OCI-LY7 (cell line): ENCODE measurements around the gene SIGLEC12. TPM values are rescaled to one million over a fixed set of nuclear protein-coding genes. Genes with fewer than 3 reads are reported as not detected.

ENCODE experiments used
- BruUV-seq: library from RNA; stranded (reverse); fragments of 400-500 nt; replicated peaks from 2 replicates; lab custom pipeline; 2021; lab: Mats Ljungman, UMichigan
- CTCF ChIA-PET: fragments of 300-600 bp; sonication (Branson Sonifier 250); formaldehyde crosslinking; loops from one replicate; lab custom pipeline; 2022; ENCODE audit warnings: antibody characterized with exemption; ENCODE audit not compliant: unreplicated experiment; lab: Charles Lee
- POLR2A ChIA-PET: fragments of 300-600 bp; sonication (Branson Sonifier 250); formaldehyde crosslinking; loops from one replicate; lab custom pipeline; 2022; ENCODE audit warnings: antibody characterized with exemption; lab: Charles Lee
- DNase-seq: peaks from one replicate; pipeline ENCODE4 v3.0.0-alpha.2; 2015; ENCODE audit warnings: low spot score
- H2AFZ ChIP-seq: fragments of 200-600 bp; sonication (generic), shearing (Covaris generic); 2 replicates; pipeline ENCODE4 v1.6.1; 2014; ENCODE audit warnings: mild to moderate bottlenecking, antibody characterized with exemption, low read length, moderate library complexity
- H3K27ac ChIP-seq: fragments of 200-600 bp; sonication (generic); 2 replicates; pipeline ENCODE4 v1.5.1; 2014; ENCODE audit warnings: mixed run types, low read depth, mild to moderate bottlenecking, moderate library complexity, low read length, inconsistent platforms; ENCODE audit not compliant: poor library complexity, severe bottlenecking
- H3K36me3 ChIP-seq: fragments of 200-600 bp; sonication (generic); 2 replicates; pipeline ENCODE4 v1.6.1; 2014; ENCODE audit warnings: mild to moderate bottlenecking, antibody characterized with exemption, low read length, moderate library complexity, mixed read lengths; ENCODE audit not compliant: insufficient read depth
- H3K4me1 ChIP-seq: fragments of 200-600 bp; sonication (generic); 2 replicates; pipeline ENCODE4 v1.5.1; 2014; ENCODE audit warnings: mild to moderate bottlenecking, low read length; ENCODE audit not compliant: insufficient read depth, poor library complexity, severe bottlenecking
- H3K4me2 ChIP-seq: fragments of 200-600 bp; sonication (generic); 2 replicates; pipeline ENCODE4 v1.6.1; 2014; ENCODE audit warnings: mild to moderate bottlenecking, low read length
- H3K4me3 ChIP-seq: fragments of 200-600 bp; sonication (generic); 2 replicates; pipeline ENCODE4 v1.5.1; 2014; ENCODE audit warnings: mild to moderate bottlenecking, low read depth, low read length; ENCODE audit not compliant: poor library complexity, severe bottlenecking
- H3K79me2 ChIP-seq: fragments of 200-600 bp; sonication (generic); 2 replicates; pipeline ENCODE4 v1.6.1; 2016; ENCODE audit warnings: low read depth, mild to moderate bottlenecking, low read length, moderate library complexity, mixed read lengths; ENCODE audit not compliant: insufficient read depth
- H3K9me2 ChIP-seq: fragments of 200-600 bp; sonication (generic); 2 replicates; pipeline ENCODE4 v1.6.1; 2016; ENCODE audit warnings: mild to moderate bottlenecking, low read length, mixed read lengths; ENCODE audit not compliant: insufficient read depth
- H3K9me3 ChIP-seq: fragments of 200-600 bp; sonication (generic); 2 replicates; pipeline ENCODE4 v1.6.1; 2014; ENCODE audit warnings: mild to moderate bottlenecking, mixed run types, low read length, mixed read lengths
- H4K20me1 ChIP-seq: fragments of 200-600 bp; sonication (generic); 2 replicates; pipeline ENCODE4 v1.6.1; 2014; ENCODE audit warnings: mild to moderate bottlenecking, antibody characterized with exemption, low read length, moderate library complexity, mixed read lengths; ENCODE audit not compliant: insufficient read depth
- EZH2phosphoT487 ChIP-seq: fragments of 200-600 bp; sonication (generic); IDR thresholded peaks from 2 replicates; pipeline ENCODE4 v1.6.1; 2018; ENCODE audit warnings: low read depth, borderline replicate concordance, mild to moderate bottlenecking, mixed run types, antibody characterized with exemption, low read length, moderate library complexity, mixed read lengths
- intact Hi-C: fragments of 100-400 bp; cut with micrococcal nuclease; formaldehyde crosslinking; loops from one replicate; pipeline ENCODE4 v1.10.0; 2022; ENCODE audit not compliant: unreplicated experiment
- total RNA-seq, 2 experiments: library from RNA; depleted of rRNA in 1 of 2; stranded (reverse); fragments of >200 nt in 1 of 2; shearing (Covaris generic) in 1 of 2; gene quantifications; 2 replicates each; pipeline ENCODE4 v1.2.3, GENCODE V29; 2014 to 2022
- TF ChIP-seq, protein P1 (sequence below): fragments of 200-600 bp; sonication (generic); conservative IDR thresholded peaks from 2 replicates; pipeline ENCODE4 v1.5.1; 2014; ENCODE audit warnings: mild to moderate bottlenecking, antibody characterized with exemption, low read length, moderate library complexity, mixed read lengths

Gene SIGLEC12
- total RNA-seq, 2 experiments from 2014 or later: not detected

DNA sequence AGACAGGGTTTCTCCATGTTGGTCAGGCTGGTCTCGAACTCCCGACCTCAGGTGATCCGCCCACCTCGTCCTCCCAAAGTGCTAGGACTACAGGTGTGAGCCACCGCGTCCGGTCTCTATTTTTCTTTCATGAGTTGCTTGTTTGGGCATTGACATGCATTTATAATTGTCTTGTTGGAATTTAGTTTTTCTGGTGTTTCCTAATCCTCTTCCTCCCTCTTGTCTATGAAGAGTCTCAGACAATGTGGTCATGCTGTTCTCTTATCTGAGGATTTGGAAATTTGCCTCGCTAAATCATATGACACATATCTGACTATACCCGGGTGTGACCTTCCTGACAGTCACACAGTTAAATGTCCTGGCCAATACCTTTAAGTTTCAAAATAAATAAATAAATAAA is 30.6 kb downstream of the SIGLEC12 start:
- CTCF ChIA-PET: no interaction called here
- POLR2A ChIA-PET: no interaction called here
- H3K4me2 ChIP-seq: no peak overlapping the region
- no peak for DNase-seq
- no TSS peak for BruUV-seq
- no peaks in the 10 kb centered on the region for H4K20me1 ChIP-seq
- no peaks in the 10 kb centered on the region for H3K4me1 ChIP-seq
- no peaks in the 10 kb centered on the region for H3K9me3 ChIP-seq
- H3K27ac ChIP-seq: no peak overlapping the region
- no peaks in the 10 kb centered on the region for H3K79me2 ChIP-seq
- H3K4me3 ChIP-seq: no peak overlapping the region
- TF ChIP-seq, protein P1, sequence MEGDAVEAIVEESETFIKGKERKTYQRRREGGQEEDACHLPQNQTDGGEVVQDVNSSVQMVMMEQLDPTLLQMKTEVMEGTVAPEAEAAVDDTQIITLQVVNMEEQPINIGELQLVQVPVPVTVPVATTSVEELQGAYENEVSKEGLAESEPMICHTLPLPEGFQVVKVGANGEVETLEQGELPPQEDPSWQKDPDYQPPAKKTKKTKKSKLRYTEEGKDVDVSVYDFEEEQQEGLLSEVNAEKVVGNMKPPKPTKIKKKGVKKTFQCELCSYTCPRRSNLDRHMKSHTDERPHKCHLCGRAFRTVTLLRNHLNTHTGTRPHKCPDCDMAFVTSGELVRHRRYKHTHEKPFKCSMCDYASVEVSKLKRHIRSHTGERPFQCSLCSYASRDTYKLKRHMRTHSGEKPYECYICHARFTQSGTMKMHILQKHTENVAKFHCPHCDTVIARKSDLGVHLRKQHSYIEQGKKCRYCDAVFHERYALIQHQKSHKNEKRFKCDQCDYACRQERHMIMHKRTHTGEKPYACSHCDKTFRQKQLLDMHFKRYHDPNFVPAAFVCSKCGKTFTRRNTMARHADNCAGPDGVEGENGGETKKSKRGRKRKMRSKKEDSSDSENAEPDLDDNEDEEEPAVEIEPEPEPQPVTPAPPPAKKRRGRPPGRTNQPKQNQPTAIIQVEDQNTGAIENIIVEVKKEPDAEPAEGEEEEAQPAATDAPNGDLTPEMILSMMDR: no peak
- intact Hi-C loops: no loop called here
- no peak overlapping the region for H2AFZ ChIP-seq
- H3K9me2 ChIP-seq: no peaks in the 10 kb centered on the region
- no peaks in the 10 kb centered on the region for H3K36me3 ChIP-seq

DNA sequence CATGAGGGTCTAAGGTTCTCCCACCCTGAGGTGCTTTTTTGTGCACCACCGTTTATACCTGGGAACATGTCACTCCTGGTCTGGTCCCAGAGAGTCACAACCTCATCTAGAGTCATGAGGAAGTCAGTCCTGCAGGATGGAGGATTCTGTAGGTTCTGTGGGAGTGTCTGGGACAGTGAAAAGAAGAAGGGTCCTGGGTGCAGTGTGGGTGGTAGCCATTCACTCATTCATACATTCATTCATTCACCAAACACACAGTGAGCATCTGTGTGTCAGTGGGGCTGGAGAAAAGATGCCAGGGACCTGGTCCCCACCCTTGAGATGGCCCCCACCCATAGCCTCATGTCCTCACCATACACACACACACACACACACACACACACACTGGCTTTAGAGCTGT is 32.0 kb downstream of the SIGLEC12 start:
- TF ChIP-seq, protein P1: no peak
- TF ChIP-seq EZH2phosphoT487: no peak
- H3K27ac ChIP-seq: no peak overlapping the region
- no peaks in the 10 kb centered on the region for H3K36me3 ChIP-seq
- CTCF ChIA-PET: no interaction called here
- intact Hi-C loops: no loop called here
- POLR2A ChIA-PET: interaction anchor here (0.7 kb wide), 1 partner anchor 62 kb away, joined by 3 read pairs; no protein-coding TSS in a partner anchor
- H3K4me2 ChIP-seq: no peak overlapping the region
- no peaks in the 10 kb centered on the region for H4K20me1 ChIP-seq
- H3K4me3 ChIP-seq: no peak overlapping the region
- no TSS peak for BruUV-seq
- no peaks in the 10 kb centered on the region for H3K9me3 ChIP-seq
- H3K4me1 ChIP-seq: no peaks in the 10 kb centered on the region
- no peaks in the 10 kb centered on the region for H3K79me2 ChIP-seq
- no peak for DNase-seq
- H3K9me2 ChIP-seq: no peaks in the 10 kb centered on the region
- no peak overlapping the region for H2AFZ ChIP-seq

DNA sequence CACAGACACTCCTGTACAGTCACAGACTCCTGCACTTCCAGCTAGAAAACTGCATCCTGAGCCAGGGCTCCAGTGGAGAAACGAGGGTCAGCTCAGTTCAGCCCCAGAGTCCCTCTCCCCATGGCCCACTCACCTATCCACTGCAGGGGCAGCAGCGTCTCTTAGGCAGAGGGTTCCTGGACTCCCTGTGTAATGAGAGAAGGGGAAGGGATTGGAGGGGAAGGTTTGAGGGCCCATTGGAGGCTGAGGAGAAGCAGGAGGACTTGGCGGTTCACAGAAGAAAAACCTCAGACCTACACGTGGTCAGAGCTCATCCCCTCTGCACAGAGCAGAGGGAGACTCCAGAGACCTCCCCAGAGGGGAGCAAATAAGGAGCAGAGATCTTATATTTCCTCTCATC is 32.4 kb downstream of the SIGLEC12 start:
- Histone ChIP-seq H3K9me3 (no peaks in the 10 kb centered on the region), H3K27ac (no peak overlapping the region), H2AFZ (no peak overlapping the region), H3K4me2 (no peak overlapping the region), H3K36me3 (no peaks in the 10 kb centered on the region), H3K4me1 (no peaks in the 10 kb centered on the region), H4K20me1 (no peaks in the 10 kb centered on the region), H3K4me3 (no peak overlapping the region), H3K79me2 (no peaks in the 10 kb centered on the region), H3K9me2 (no peaks in the 10 kb centered on the region)
- DNase-seq: no peak
- TF ChIP-seq, protein P1: no peak
- TF ChIP-seq EZH2phosphoT487: no peak
- ChIA-PET CTCF (no interaction called here), POLR2A (interaction anchor here (1.0 kb wide), 1 partner anchor 188 kb away, joined by 3 read pairs; no protein-coding TSS in a partner anchor)
- intact Hi-C loops: no loop called here
- BruUV-seq: no TSS peak
